Ramos (cell line): ENCODE measurements around the gene SV2B.

ENCODE experiments used
- in situ Hi-C: fragments of 300-500 bp; cut with MboI; formaldehyde crosslinking; loops from one replicate; pipeline ENCODE4 v1.14.3; 2022; ENCODE audit warnings: low sequenced_read_pairs; ENCODE audit not compliant: unreplicated experiment

Gene SV2B

DNA sequence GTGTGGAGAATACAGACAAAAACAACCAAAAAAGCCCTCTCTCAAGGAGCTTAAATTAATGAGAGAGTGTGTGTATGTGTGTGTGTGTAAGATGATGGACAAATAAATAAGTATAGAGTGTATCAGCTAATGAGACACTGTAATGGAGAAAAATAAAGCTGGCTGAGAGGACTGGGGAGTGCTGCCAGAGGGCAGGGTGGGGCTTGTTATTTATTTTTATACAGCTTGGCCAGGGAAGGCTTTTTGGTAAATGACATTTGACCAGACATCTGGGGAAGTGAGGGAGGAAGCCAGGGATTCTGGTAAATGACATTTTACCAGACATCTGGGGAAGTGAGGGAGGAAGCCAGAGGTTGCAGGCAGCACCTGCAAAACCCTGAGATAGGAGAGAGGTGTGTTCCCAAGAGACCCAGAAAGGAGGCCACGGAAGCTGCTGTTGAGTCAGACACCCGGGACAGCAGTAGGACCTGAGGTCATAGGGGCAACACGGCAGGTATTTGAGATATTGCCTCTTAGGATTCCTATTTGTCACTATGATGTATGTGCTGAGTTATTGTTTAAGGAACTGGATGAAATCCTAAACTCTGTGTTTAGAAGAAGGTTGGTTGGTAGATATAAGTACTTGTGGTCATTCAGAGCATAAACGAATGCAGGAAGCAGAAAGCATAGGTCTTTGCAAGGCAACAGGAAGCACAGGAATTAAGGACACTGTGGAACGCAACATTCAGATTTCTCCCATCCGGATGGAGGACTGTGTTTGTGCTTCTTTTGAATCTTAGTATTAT, 2.7 kb downstream of the SV2B start:
- in situ Hi-C loops = no loop called here

DNA sequence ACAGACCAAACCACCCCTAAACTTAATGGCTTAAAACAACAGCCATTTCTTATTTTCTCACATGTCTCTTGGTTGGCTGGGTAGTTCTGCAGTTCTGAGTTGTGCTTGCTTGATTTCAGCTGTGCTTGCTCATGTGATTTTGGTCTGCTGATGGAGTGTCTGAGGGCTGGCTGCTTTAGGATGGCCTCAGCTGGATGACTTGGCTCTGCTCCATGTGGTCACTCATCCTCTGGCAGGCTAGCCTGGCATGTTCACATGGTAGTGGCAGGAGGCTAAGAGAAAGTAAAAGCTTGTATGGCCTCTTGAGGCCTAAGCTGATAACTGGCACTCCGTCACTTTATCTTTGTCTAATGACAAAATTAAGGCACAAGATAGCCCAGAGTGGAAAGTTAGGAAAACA, 4.1 kb downstream of the SV2B start:
- in situ Hi-C loops = no loop called here

DNA sequence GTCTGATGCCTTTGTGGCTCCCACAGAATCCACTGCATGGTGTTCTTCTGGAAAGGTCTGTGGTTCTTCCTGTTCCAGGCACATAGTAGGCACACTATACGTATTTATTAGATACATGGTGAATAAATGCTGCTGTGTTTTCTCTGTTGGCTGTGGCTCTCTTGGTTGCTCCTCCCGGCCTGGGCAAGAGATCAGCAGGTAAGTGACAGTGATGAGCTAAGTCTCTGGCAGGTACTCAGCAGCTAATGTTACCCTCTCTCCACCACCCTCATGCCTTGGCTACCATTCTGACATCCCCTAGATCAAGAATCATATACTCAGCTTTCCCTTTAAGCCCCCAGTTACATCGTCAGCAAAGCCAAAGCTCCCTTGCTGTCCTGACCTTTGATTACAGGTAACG, 8.4 kb downstream of the SV2B start:
- in situ Hi-C loops = no loop called here

DNA sequence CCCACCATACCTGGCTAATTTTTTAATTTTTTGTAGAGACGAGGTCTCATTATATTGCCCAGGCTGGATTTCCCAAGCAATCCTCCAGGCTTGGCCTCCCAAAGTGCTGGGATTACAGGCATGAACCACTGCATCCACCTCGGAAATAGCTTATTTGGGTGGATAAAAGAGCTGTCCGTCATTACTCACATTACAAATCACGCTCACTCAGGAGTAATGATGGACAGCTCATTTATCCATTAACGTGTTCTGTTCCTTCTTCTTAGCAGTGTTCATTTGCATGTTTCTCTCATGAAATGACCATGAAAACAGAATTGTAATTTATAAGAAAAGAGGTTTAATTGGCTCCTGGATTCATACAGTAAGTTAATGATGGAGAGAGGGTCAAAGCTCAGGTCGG, 9.8 kb downstream of the SV2B start:
- in situ Hi-C loops = no loop called here

DNA sequence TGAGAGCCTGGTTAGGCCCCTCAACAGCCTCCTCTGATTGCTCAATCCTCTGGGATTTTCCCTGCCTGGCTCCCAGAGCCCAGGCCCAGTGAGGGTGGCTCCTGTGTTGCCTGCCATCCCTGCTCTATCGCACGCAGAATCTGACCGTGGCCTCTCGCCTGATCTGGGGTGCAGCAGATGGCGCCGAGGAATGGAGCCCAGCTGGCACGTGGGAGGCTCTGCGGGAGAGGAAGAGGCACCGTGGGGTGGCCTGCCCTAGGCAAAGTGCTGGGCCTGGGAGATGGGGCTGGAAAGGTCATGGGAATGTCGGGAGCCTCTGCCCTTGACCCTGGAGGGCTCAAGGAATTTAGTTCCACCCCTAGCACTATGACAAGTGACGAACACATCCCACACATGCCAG, 10.3 kb downstream of the SV2B start:
- in situ Hi-C loops = no loop called here

DNA sequence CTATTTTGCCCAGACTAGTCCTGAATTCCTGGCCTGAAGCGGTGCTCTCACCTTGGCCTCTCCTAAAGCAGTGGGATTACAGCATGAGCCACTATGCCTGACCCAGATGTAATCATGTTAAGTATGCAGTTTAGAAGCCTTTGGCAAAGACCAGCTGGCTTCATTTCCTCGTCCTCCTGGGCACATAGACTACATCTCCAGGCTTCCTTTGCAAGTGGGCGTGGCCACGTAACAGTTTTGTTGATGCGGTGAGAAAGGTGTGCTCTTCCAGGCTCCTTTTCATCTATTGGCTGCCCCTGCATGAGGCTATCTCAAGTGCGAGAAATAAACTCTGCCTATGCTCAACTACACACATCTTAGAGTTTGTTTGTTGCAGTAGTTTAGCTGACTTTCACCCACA, 13.0 kb downstream of the SV2B start:
- in situ Hi-C loops = no loop called here

DNA sequence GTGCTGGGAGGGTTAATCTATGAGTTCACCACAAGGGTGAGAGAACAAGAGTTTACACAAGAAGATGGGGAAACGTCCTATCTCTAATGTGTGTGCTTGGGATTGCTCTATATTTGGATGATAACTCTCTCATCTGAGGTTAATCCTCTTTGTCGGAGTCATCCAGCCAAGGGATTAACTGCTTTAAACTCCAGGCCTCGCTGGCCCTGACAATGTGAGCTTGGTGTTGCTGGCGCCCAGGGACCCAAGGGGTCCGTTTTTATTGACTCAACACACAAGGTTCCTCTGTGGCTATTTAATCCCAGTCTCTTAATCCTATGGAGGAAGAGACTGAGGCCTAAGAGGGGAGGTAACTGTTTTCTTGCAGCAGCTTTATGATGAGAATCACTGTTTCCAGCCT, 14.2 kb downstream of the SV2B start:
- in situ Hi-C loops = no loop called here

DNA sequence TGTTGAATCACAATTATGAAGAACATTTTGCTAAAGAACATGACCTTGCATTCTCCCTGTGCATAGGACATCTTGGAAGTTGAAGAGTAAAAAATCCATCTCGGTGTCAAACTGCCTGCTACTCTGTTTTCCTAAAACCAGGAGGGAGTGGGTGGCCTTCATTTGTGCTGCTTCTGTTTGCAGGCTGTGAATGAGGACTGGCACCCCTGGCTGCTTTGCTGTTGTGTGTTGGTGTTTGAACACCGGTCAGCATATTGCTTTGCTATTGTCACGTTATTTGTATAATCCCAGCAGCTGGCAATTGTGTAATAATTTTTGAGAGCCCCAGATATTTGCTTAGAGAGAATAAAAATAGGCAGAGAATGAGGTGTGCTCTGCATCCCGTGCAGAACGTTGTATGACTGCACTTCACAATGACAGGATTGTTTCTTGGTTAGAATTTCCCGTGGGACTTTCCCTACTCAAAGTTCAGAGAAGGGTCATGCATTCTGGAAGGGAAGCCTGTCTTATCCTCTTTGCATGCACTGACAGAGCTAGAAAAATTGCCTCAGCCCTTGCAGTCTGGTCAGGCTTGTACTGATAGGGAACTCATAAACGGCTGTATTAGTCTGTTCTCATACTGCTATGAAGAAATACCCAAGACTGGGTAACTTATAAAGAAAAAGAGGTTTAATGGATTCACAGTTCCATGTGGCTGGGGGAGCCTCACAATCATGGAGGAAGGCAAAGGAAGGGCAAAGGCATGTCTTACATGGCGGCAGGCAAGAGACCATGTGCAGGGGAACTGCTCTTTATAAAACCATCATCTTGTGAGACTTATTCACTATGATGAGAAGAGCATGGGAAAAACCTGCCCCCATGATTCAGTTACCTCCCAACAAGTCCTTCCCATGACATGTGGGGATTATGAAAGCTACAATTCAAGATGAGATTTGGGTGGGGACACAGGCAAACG, 16.3 kb downstream of the SV2B start:
- in situ Hi-C loops = no loop called here

DNA sequence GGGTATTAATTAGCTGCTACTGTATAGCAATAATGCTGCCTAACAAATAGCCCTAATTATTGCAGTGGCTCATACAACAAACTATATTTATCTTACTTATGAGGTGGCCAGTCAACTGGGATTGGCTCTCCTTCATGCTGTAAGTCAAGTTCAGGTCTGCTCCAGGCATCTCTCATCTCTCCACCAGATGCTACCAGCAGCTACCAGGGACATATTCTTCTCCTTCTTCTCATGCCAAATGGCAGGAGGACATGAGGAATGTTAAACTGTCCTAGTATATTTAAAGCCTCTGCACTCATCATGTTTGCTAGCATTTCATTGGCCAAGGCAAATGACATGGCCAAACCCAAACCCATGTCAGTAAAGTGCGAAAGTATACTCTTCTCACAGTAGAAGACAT, 17.3 kb downstream of the SV2B start:
- in situ Hi-C loops = no loop called here

DNA sequence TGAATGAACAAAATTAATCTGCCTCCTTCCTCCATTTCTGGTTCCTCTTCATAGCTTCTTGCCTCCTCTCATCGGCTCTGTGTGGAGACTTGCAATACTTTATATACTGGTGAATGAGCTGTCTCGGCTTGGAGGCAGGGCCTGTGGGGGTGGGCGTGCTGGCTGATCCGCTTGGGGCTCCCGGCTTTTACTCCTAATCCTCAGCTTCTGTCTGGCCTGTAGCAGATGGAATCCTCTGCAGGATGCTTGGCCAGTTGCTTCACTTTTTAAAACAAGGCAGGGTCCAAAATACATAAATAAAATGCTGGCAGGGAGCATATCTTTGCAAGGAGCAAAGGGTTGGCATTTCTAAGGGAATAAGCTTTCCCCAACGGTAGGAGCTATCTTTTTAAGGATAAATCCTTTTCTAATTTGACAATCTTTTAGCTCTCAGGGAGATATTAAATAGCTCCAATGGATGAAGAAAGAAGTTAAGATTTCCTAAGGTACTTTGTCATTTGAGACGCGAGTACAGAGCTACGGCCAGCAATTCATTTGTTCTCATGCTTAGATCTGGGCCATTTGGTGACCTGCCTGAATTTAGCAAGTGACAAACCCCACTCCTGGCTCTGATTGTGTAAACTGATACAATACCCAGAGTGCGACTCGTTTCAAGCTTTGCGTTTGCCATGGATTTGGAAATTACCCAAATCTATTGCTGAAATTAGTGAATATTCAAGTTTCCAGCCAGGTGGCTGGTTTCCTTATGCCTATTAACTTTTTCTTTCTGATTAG, 18.9 kb downstream of the SV2B start:
- in situ Hi-C loops = no loop called here

DNA sequence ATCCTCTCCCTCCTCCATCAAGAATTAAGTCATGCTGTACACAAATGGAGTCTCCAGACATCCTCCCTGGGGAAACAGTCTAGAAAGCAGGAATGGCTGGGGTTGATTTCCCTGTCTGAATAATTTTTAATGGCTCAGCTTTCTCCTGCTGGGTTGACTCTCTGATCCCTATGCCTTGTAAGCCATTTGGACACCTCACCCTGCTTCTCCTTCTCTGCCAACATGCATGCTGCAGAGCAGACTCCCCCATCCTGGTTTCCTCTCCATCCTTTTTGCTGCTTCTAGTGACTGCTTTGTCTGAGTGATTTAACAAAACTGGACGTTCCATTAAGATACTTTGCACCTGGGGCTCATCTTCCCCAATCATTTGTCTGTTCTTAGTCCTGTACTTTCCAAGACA, 22.2 kb downstream of the SV2B start:
- in situ Hi-C loops = no loop called here

DNA sequence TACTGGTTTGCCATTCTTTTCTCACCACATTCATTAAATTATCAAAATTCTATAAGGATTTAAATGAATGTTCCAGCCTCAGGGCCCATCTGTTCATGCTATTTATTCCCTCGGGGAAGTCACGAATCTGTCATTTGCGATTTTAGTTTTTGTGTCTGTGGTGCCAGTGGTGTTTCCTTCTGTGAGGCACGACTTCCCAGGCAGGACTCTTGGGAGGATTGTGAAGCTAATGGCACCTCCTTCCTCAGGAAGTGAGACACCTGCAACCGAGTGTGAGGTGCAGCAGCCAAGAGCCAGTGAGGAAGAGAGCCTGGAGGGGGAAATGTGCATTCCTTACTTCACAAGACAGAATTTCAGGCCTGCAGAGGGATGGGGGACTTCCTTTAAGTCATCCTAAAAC, 24.1 kb downstream of the SV2B start:
- in situ Hi-C loops = no loop called here

DNA sequence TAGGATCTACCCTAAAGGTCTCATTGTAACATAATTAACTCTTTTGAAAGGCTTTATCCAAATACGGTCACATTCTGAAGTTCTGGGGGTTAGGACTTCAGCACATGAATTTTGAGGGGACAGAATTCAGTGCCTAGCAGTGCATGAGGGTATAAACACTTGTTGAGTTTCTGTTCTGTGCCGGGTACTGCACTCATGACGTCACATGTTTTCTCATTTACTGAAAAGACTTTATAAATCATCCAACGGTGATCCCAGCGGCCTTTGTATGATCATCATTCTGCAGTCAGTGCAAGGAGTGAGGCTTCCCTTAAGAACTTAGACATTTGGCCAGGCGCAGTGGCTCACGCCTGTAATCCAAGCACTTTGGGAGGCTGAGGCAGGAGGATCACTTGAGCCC, 25.1 kb downstream of the SV2B start:
- in situ Hi-C loops = no loop called here

DNA sequence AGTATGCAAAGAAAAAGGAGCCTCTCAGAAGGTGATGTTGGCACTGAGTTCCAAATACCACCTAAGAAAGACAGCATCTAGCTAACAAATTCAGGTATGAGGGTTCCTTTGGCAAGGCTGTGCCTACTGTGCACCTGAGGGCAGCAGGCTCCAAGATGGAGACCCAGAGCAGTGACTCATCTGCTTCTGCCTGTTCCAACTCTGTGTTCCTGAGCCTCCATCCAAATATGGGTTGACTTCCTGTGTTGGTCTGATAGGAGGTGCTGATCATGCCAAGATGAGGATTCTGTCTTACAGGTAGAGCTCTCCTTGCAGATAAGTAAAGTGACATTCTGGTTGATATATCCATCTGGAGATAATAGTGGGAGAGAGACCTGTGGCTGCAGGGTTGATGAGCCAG, 26.0 kb downstream of the SV2B start:
- in situ Hi-C loops = no loop called here

DNA sequence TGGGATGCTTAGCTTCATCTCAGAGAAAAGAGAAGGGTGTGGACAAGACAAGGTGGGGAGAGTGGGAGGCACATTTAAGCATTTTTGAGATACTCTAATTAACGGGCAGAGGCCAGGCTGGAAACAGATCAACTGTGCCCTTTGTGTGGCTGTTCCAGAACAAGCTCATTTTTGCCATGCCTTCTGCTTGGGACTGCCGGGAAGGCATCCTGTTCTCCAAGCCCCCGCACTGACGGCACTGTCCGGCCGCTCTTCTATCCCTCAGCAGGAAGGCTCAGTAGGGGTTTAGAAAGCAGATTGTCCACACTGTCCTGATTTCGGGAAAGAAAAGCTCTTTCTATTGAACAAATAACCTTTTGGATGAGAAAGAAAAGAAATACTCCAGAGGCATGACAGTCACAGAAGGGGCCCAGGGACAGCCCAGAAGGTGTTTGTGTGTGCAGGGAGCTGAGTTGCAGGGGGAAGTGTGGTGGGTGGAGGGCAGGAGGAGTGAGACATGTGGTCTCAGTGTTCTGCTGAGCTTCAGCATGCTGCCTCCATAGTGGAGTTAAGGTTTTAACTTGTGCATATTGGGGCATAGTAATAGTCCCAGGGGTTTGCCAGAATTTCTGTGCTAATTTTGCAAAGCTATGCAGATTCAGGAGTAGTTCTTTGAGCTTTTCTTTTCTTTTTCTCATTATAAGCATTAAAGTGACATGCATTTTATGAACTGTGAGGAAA, 27.3 kb downstream of the SV2B start:
- in situ Hi-C loops = no loop called here

DNA sequence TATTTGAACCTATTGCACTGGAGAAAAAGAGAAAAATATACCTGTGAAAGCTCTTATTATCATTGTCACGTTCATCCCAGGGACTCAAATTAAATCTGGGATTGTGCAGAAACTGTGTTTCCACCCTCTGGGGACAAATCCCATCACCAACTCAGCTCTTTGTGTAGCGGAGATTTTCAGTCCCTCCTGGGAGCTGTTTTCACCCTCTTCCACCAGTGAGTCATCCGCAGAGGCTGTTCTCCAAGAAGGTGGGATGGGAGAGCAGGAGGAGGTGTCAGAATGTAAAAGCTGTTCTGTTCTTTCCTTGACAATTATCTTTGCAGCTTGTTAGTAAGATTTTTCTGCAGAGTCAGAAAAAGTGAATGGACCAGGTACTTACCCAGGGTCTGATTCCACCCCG, 28.0 kb downstream of the SV2B start:
- in situ Hi-C loops = no loop called here

DNA sequence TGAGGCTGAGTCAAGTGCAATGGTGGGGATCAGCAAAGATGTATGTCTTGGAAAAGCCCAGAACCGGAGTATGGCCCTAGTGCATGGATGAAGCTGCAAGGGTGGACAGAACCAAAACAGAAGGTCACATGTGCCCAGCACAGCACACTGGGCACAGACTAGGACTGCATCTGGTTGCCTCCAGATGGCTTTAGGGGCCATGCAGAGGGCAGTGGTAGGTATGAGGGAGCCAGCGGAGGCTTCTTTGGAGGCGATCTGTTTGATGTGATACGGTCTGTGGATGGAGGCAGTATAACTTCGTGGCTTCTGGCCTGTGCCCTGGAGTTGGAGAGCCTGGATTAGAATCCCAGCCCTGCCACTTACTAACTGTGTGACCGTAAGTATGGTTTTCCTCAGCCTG, 29.4 kb downstream of the SV2B start:
- in situ Hi-C loops = no loop called here

DNA sequence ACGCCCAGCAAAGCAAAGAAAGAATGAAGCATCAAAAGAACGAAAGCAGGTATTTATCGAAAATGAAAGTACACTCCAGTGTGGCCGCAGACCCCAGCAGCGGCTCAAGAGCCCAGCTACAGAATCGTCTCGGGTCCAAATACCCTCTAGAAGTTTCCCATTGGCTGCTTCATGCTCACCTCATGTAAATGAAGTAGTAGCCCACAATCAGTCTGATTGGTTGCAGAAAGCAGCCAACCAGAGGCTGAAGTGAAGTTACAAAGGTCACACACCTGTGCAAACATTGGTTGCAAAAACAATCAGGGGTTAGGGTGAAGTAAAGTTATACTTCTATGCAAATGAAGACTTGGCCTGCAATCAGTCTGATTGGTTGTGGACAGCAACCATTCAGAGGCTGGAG, 32.0 kb downstream of the SV2B start:
- in situ Hi-C loops = no loop called here

DNA sequence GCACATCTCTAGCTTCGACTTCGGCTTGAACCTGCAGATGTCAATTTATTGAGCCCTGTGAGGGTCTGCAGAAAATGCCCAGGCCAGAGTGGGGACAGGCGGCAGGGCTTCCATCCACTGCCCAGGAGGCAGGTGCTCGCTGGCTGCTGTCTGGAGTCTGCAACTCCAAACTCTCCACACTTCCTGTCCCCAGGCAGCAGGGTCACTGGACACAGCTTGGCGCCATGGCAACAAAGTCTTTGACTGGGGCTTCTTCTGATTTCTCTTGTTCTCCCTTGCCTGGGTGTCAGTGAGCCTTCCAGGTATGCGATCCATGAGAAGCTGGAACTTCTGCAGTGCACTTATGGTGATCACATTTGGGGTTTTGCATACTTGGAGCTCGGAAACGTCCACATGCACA, 33.5 kb downstream of the SV2B start:
- in situ Hi-C loops = no loop called here
